Embryonic facial prominence (tissue), 1 donor: ENCODE measurements around the gene MIPOL1.
"Not testable (repeated sequence)": the region's sequence is repeated elsewhere in the genome, so short reads cannot be mapped to it uniquely, and the experiment has no call there.

Experiments
- DNase-seq: peaks from one replicate; pipeline ENCODE4 v3.0.0-alpha.2; 2016; ENCODE audit errors: extremely low spot score

MIPOL1 gene

GRCh38 chr14:37232907-37233481 lies 35.3 kb downstream of the MIPOL1 start:
- no peak for DNase-seq

- DNase-seq, result no peak
Measured at GRCh38 chr14:37234222-37234621, 36.5 kb downstream of the MIPOL1 start.

GRCh38 chr14:37236044-37236443 lies 38.3 kb downstream of the MIPOL1 start:
- DNase-seq, result not testable (repeated sequence)

- DNase-seq, result no peak
Measured at GRCh38 chr14:37237094-37237493, 39.4 kb downstream of the MIPOL1 start.

- no peak for DNase-seq
Measured at GRCh38 chr14:37237735-37238200, 40.0 kb downstream of the MIPOL1 start.

- DNase-seq, result no peak
Measured at GRCh38 chr14:37241198-37241597, 43.5 kb downstream of the MIPOL1 start.

GRCh38 chr14:37246427-37246829 lies 48.7 kb downstream of the MIPOL1 start:
- no peak for DNase-seq

GRCh38 chr14:37247791-37248461 lies 50.2 kb downstream of the MIPOL1 start:
- no peak for DNase-seq

- DNase-seq, result no peak
Measured at GRCh38 chr14:37251775-37252174, 54.0 kb downstream of the MIPOL1 start.

GRCh38 chr14:37252434-37252833 lies 54.7 kb downstream of the MIPOL1 start:
- no peak for DNase-seq

- no peak for DNase-seq
Measured at GRCh38 chr14:37253905-37254304, 56.2 kb downstream of the MIPOL1 start.

- no peak for DNase-seq
Measured at GRCh38 chr14:37254411-37254947, 56.7 kb downstream of the MIPOL1 start.

- no peak for DNase-seq
Measured at GRCh38 chr14:37257501-37258070, 59.8 kb downstream of the MIPOL1 start.

GRCh38 chr14:37262649-37263048 lies 64.9 kb downstream of the MIPOL1 start:
- no peak for DNase-seq

GRCh38 chr14:37263656-37264236 lies 66.0 kb downstream of the MIPOL1 start:
- no peak for DNase-seq

GRCh38 chr14:37268788-37269187 lies 71.1 kb downstream of the MIPOL1 start:
- DNase-seq, result no peak

- DNase-seq, result no peak
Measured at GRCh38 chr14:37270629-37271028, 72.9 kb downstream of the MIPOL1 start.

GRCh38 chr14:37272569-37272968 lies 74.8 kb downstream of the MIPOL1 start:
- DNase-seq, result no peak

- DNase-seq, result no peak
Measured at GRCh38 chr14:37274652-37275051, 76.9 kb downstream of the MIPOL1 start.

GRCh38 chr14:37275963-37276362 lies 78.2 kb downstream of the MIPOL1 start:
- no peak for DNase-seq

GRCh38 chr14:37278636-37279538 lies 81.2 kb downstream of the MIPOL1 start:
- no peak for DNase-seq

GRCh38 chr14:37279818-37280217 lies 82.1 kb downstream of the MIPOL1 start:
- no peak for DNase-seq
